HepG2 (cell line): Measurements from ENCODE around the gene EPB41L5. TPM values are rescaled to one million over a fixed set of nuclear protein-coding genes. Genes with fewer than 3 reads are reported as not detected.
A peak's percentile ranks its signal among the peaks of the same experiment; 100 is the strongest.

Experiments used
- ATAC-seq: fragments of 200-7000 bp; cut with Tn5 transposase; 3 replicates; pipeline ENCODE4 v1.9.1; 2020; ENCODE audit warnings: mild to moderate bottlenecking, moderate library complexity
- BruUV-seq: library from RNA; stranded (reverse); fragments of 400-500 nt; replicated peaks from 2 replicates; lab custom pipeline; 2021; lab: Mats Ljungman, UMichigan
- CTCF ChIA-PET: fragments of 300-600 bp; formaldehyde crosslinking; extraction: SDS; loops from one replicate; lab custom pipeline; 2021; ENCODE audit warnings: low total read pairs, inconsistent platforms, low intra/inter-chr PET ratio; lab: Yijun Ruan, JAX
- POLR2A ChIA-PET: fragments of 350-600 bp; sonication (Branson Sonifier 250); formaldehyde crosslinking; loops from one replicate; lab custom pipeline; 2020; ENCODE audit warnings: antibody characterized with exemption, inconsistent platforms; lab: Yijun Ruan, JAX
- DNase-seq: peaks from one replicate; pipeline ENCODE4 v3.0.0-alpha.2; 2015; ENCODE audit warnings: low spot score
- FAIRE-seq: peaks from 3 replicates; lab custom pipeline; 2011; peaks lifted over from hg19 to GRCh38; lab: Jason Lieb, UNC
- H2AFZ ChIP-seq: one replicate; pipeline ENCODE4 v1.6.1; 2011; ENCODE audit warnings: low read length, inconsistent platforms
- H3K27ac ChIP-seq: fragments of 300-600 bp; 3 replicates; pipeline ENCODE4 v1.8.0; 2011; ENCODE audit warnings: mixed run types, mild to moderate bottlenecking, mixed read lengths, low read length, inconsistent platforms; ENCODE audit not compliant: insufficient read depth; ENCODE audit errors: extremely low read length
- H3K27me3 ChIP-seq, 2 experiments: fragments of 200-600 bp in 1 of 2; 2 replicates in 1 of 2; 3 replicates in 1 of 2; pipeline versions ENCODE4 v1.6.0 to v1.8.0; 2011; ENCODE audit warnings: low read length in 2 of 2, mild to moderate bottlenecking in 2 of 2, moderate library complexity in 2 of 2, inconsistent platforms in 1 of 2; ENCODE audit not compliant: insufficient read depth in 2 of 2, control insufficient read depth in 1 of 2
- H3K36me3 ChIP-seq, 2 experiments: fragments of 200-600 bp in 1 of 2; replicated peaks in 1 of 2; 2 replicates in 1 of 2; 3 replicates in 1 of 2; pipeline versions ENCODE4 v1.5.1 to v1.8.0; 2011; ENCODE audit warnings: low read length in 2 of 2, inconsistent platforms in 1 of 2; ENCODE audit not compliant: insufficient read depth in 2 of 2, control insufficient read depth in 1 of 2
- H3K4me1 ChIP-seq: 2 replicates; pipeline ENCODE4 v1.5.1; 2012; ENCODE audit warnings: low read length, inconsistent platforms; ENCODE audit not compliant: insufficient read depth
- H3K4me2 ChIP-seq: 2 replicates; pipeline ENCODE4 v1.6.0; 2011; ENCODE audit warnings: low read depth, low read length, inconsistent platforms
- H3K4me3 ChIP-seq, 3 experiments: fragments of 200-600 bp in 1 of 3; sonication (generic), shearing (Covaris generic) in 1 of 3; replicated peaks in 1 of 3; 2 replicates each; pipeline ENCODE4 v1.5.1; 2011 to 2016; ENCODE audit warnings: low read length in 3 of 3, inconsistent platforms in 2 of 3, low read depth in 2 of 3, mild to moderate bottlenecking in 2 of 3, control low read depth in 1 of 3, mixed read lengths in 1 of 3; ENCODE audit not compliant: insufficient read depth in 1 of 3
- H3K79me2 ChIP-seq: one replicate; pipeline ENCODE4 v1.6.1; 2011; ENCODE audit warnings: low read length, inconsistent platforms; ENCODE audit not compliant: insufficient read depth
- H3K9ac ChIP-seq: 2 replicates; pipeline ENCODE4 v1.6.0; 2011; ENCODE audit warnings: mild to moderate bottlenecking, low read depth, low read length, inconsistent platforms; ENCODE audit not compliant: insufficient read depth
- H3K9me3 ChIP-seq: 2 replicates; pipeline ENCODE4 v1.5.1; 2012; ENCODE audit warnings: mild to moderate bottlenecking, low read length
- H4K20me1 ChIP-seq: 2 replicates; pipeline ENCODE4 v1.6.0; 2011; ENCODE audit warnings: inconsistent platforms, mild to moderate bottlenecking, low read length, moderate library complexity; ENCODE audit not compliant: insufficient read depth
- ATAD3A ChIP-seq: sonication (generic); formaldehyde crosslinking; IDR thresholded peaks from 2 replicates; pipeline ENCODE4 v1.4.0; 2020; ENCODE audit warnings: missing genetic modification reagents
- FOXA3 ChIP-seq: IDR thresholded peaks from 2 replicates; pipeline ENCODE4 v1.6.1; 2016; ENCODE audit warnings: missing genetic modification reagents, missing compliant biosample characterization
- HES4 ChIP-seq: sonication (generic); formaldehyde crosslinking; IDR thresholded peaks from 2 replicates; pipeline ENCODE4 v1.9.0; 2021; ENCODE audit warnings: mild to moderate bottlenecking, missing genetic modification reagents, borderline replicate concordance
- HHEX ChIP-seq: IDR thresholded peaks from 2 replicates; pipeline ENCODE4 v1.6.1; 2016; ENCODE audit warnings: control low read depth
- NCOA2 ChIP-seq: sonication (generic); formaldehyde crosslinking; IDR thresholded peaks from 2 replicates; pipeline ENCODE4 v1.8.0; 2022; ENCODE audit warnings: inconsistent platforms
- NR2C2 ChIP-seq: sonication (generic); formaldehyde crosslinking; IDR thresholded peaks from 2 replicates; pipeline ENCODE4 v1.4.0; 2020; ENCODE audit warnings: missing genetic modification reagents, mild to moderate bottlenecking, moderate library complexity, borderline replicate concordance
- PAX8 ChIP-seq: sonication (generic); formaldehyde crosslinking; IDR thresholded peaks from 2 replicates; pipeline ENCODE4 v1.8.0; 2022; ENCODE audit warnings: mild to moderate bottlenecking, missing genetic modification reagents, borderline replicate concordance
- ZNF607 ChIP-seq: sonication (generic); formaldehyde crosslinking; IDR thresholded peaks from 2 replicates; pipeline ENCODE4 v1.5.1; 2020; ENCODE audit warnings: missing genetic modification reagents, mild to moderate bottlenecking, borderline replicate concordance
- ZNF674 ChIP-seq: sonication (generic); formaldehyde crosslinking; IDR thresholded peaks from 2 replicates; pipeline ENCODE4 v1.5.0; 2020; ENCODE audit warnings: low read depth, mild to moderate bottlenecking, missing genetic modification reagents
- WGBS: methylation state at CpG from one replicate; pipeline ENCODE4 v1.1.6; 2017; ENCODE audit warnings: low lambda C conversion rate; 5-methylcytosine and 5-hydroxymethylcytosine counted together
- in situ Hi-C: cut with HindIII; loops from 2 replicates; pipeline ENCODE4 v1.10.0; 2017; ENCODE audit warnings: low pct_unique_long_range_greater_than_20kb; ENCODE audit not compliant: extremely low pct_ligation_motif_present
- intact Hi-C: fragments of 100-400 bp; cut with micrococcal nuclease; formaldehyde crosslinking; loops from one replicate; pipeline ENCODE4 v1.10.0; 2022; ENCODE audit not compliant: unreplicated experiment
- polyA plus RNA-seq, 8 experiments: library from polyadenylated mRNA; depleted of rRNA in 3 of 8; stranded (reverse) in 7 of 8; unstranded in 1 of 8; fragments of >200 nt; fragmentation: Illumina TruSeq in 4 of 8; extraction: Trizol in 4 of 8; gene quantifications; 2 replicates each; pipeline versions ENCODE4 v1.2.1 to v1.2.3, GENCODE V29; 2011 to 2016; ENCODE audit warnings: low read depth in 4 of 8, missing spikeins in 1 of 8, mixed read lengths in 1 of 8; ENCODE audit not compliant: insufficient read depth in 1 of 8
- total RNA-seq, 5 experiments: library from RNA; depleted of rRNA; stranded (reverse); fragments of >200 nt; fragmentation: Illumina TruSeq; extraction: Trizol; gene quantifications; 2 replicates each; pipeline ENCODE4 v1.2.3, GENCODE V29; 2016; ENCODE audit warnings: low read depth in 1 of 5
- TF ChIP-seq, protein P1 (sequence below): sonication (generic); formaldehyde crosslinking; IDR thresholded peaks from 2 replicates; pipeline ENCODE4 v1.4.0; 2020; ENCODE audit warnings: missing genetic modification reagents
- TF ChIP-seq, protein P2 (sequence below): sonication (generic); formaldehyde crosslinking; IDR thresholded peaks from 2 replicates; pipeline ENCODE4 v1.4.0; 2020; ENCODE audit warnings: mild to moderate bottlenecking, missing genetic modification reagents
- TF ChIP-seq, protein P3 (sequence below): sonication (generic); formaldehyde crosslinking; IDR thresholded peaks from 2 replicates; pipeline ENCODE4 v1.9.0; 2021; ENCODE audit warnings: missing genetic modification reagents, borderline replicate concordance
- TF ChIP-seq, protein P4 (sequence below): sonication (generic); formaldehyde crosslinking; IDR thresholded peaks from 2 replicates; pipeline ENCODE4 v1.5.1; 2020; ENCODE audit warnings: missing genetic modification reagents, mild to moderate bottlenecking, borderline replicate concordance
- TF ChIP-seq, protein P5 (sequence below): sonication (generic); formaldehyde crosslinking; IDR thresholded peaks from 2 replicates; pipeline ENCODE4 v1.4.0; 2020; ENCODE audit warnings: missing genetic modification reagents, borderline replicate concordance

The EPB41L5 gene
- total and polyA plus RNA-seq, 2 of the 13 experiments (the other 11 are each of a cell fraction or from before 2014, with no cell fraction given): 40.5 to 47.5 TPM

DNA sequence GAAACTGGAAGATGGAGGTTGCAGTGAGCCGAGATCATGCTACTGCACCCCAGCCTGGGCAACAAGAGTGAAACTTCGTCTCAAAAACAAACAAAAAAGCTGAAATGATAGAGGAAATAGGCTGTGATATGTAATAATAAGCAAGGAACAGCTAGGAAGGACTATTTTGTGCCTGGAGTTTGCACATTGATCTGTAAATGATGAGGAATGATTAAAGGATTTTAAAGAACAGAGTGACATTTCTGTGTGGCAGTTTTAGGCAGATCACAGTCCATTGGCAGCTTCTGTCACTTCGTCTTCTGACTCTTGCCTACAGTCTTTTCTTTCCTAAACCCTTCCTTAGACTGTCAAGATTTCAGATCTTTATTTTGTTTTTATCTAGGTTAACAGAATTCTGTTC is 19.4 kb downstream of the EPB41L5 start:
- Histone ChIP-seq H3K27ac (no peak overlapping the region), H3K4me3 (no peak overlapping the region), H4K20me1 (peaks cover 18% of the 10 kb centered on the region), H3K27me3 (no peaks in the 10 kb centered on the region), H3K79me2 (peaks cover 77% of the 10 kb centered on the region), H3K4me2 (no peak overlapping the region), H3K36me3 (peaks cover 0 to 5% of the 10 kb centered on the region in 2 experiments; a peak in 2 of 5 replicates), H3K4me1 (peaks cover 23% of the 10 kb centered on the region), H3K9ac (no peak overlapping the region), H2AFZ (no peak overlapping the region), H3K9me3 (no peaks in the 10 kb centered on the region)
- peak; percentile 56; the same call in 2 of the 3 replicates for ATAC-seq
- intact Hi-C loops (no loop called here), in situ Hi-C loops (no loop called here)
- no peak for FAIRE-seq
- no TSS peak for BruUV-seq
- ChIA-PET CTCF (no interaction called here), POLR2A (no interaction called here)
- no peak for DNase-seq
- 80% methylated on average over 3 of the region's 3 CpGs for WGBS
- TF ChIP-seq ZNF607: no peak
- TF ChIP-seq, protein P1, sequence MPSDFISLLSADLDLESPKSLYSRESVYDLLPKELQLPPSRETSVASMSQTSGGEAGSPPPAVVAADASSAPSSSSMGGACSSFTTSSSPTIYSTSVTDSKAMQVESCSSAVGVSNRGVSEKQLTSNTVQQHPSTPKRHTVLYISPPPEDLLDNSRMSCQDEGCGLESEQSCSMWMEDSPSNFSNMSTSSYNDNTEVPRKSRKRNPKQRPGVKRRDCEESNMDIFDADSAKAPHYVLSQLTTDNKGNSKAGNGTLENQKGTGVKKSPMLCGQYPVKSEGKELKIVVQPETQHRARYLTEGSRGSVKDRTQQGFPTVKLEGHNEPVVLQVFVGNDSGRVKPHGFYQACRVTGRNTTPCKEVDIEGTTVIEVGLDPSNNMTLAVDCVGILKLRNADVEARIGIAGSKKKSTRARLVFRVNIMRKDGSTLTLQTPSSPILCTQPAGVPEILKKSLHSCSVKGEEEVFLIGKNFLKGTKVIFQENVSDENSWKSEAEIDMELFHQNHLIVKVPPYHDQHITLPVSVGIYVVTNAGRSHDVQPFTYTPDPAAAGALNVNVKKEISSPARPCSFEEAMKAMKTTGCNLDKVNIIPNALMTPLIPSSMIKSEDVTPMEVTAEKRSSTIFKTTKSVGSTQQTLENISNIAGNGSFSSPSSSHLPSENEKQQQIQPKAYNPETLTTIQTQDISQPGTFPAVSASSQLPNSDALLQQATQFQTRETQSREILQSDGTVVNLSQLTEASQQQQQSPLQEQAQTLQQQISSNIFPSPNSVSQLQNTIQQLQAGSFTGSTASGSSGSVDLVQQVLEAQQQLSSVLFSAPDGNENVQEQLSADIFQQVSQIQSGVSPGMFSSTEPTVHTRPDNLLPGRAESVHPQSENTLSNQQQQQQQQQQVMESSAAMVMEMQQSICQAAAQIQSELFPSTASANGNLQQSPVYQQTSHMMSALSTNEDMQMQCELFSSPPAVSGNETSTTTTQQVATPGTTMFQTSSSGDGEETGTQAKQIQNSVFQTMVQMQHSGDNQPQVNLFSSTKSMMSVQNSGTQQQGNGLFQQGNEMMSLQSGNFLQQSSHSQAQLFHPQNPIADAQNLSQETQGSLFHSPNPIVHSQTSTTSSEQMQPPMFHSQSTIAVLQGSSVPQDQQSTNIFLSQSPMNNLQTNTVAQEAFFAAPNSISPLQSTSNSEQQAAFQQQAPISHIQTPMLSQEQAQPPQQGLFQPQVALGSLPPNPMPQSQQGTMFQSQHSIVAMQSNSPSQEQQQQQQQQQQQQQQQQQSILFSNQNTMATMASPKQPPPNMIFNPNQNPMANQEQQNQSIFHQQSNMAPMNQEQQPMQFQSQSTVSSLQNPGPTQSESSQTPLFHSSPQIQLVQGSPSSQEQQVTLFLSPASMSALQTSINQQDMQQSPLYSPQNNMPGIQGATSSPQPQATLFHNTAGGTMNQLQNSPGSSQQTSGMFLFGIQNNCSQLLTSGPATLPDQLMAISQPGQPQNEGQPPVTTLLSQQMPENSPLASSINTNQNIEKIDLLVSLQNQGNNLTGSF (CRISPR knock-in tag): no peak
- no peak for TF ChIP-seq FOXA3 (CRISPR knock-in tag)
- TF ChIP-seq ZNF674: no peak
- no peak for TF ChIP-seq NCOA2 (CRISPR knock-in tag)
- TF ChIP-seq, protein P2, sequence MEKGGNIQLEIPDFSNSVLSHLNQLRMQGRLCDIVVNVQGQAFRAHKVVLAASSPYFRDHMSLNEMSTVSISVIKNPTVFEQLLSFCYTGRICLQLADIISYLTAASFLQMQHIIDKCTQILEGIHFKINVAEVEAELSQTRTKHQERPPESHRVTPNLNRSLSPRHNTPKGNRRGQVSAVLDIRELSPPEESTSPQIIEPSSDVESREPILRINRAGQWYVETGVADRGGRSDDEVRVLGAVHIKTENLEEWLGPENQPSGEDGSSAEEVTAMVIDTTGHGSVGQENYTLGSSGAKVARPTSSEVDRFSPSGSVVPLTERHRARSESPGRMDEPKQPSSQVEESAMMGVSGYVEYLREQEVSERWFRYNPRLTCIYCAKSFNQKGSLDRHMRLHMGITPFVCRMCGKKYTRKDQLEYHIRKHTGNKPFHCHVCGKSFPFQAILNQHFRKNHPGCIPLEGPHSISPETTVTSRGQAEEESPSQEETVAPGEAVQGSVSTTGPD (CRISPR knock-in tag): no peak
- TF ChIP-seq HES4 (CRISPR knock-in tag): no peak
- TF ChIP-seq, protein P3, sequence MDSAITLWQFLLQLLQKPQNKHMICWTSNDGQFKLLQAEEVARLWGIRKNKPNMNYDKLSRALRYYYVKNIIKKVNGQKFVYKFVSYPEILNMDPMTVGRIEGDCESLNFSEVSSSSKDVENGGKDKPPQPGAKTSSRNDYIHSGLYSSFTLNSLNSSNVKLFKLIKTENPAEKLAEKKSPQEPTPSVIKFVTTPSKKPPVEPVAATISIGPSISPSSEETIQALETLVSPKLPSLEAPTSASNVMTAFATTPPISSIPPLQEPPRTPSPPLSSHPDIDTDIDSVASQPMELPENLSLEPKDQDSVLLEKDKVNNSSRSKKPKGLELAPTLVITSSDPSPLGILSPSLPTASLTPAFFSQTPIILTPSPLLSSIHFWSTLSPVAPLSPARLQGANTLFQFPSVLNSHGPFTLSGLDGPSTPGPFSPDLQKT (CRISPR knock-in tag): no peak
- TF ChIP-seq ATAD3A: no peak
- TF ChIP-seq NR2C2: no peak
- TF ChIP-seq HHEX (CRISPR knock-in tag): no peak
- TF ChIP-seq, protein P4, sequence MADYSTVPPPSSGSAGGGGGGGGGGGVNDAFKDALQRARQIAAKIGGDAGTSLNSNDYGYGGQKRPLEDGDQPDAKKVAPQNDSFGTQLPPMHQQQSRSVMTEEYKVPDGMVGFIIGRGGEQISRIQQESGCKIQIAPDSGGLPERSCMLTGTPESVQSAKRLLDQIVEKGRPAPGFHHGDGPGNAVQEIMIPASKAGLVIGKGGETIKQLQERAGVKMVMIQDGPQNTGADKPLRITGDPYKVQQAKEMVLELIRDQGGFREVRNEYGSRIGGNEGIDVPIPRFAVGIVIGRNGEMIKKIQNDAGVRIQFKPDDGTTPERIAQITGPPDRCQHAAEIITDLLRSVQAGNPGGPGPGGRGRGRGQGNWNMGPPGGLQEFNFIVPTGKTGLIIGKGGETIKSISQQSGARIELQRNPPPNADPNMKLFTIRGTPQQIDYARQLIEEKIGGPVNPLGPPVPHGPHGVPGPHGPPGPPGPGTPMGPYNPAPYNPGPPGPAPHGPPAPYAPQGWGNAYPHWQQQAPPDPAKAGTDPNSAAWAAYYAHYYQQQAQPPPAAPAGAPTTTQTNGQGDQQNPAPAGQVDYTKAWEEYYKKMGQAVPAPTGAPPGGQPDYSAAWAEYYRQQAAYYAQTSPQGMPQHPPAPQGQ (CRISPR knock-in tag): no peak
- TF ChIP-seq, protein P5, sequence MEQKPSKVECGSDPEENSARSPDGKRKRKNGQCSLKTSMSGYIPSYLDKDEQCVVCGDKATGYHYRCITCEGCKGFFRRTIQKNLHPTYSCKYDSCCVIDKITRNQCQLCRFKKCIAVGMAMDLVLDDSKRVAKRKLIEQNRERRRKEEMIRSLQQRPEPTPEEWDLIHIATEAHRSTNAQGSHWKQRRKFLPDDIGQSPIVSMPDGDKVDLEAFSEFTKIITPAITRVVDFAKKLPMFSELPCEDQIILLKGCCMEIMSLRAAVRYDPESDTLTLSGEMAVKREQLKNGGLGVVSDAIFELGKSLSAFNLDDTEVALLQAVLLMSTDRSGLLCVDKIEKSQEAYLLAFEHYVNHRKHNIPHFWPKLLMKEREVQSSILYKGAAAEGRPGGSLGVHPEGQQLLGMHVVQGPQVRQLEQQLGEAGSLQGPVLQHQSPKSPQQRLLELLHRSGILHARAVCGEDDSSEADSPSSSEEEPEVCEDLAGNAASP (CRISPR knock-in tag): no peak
- no peak for TF ChIP-seq PAX8 (CRISPR knock-in tag)
